ENCODE results near the gene OSBPL8. TPM values are rescaled to one million over a fixed set of nuclear protein-coding genes. Genes with fewer than 3 reads are reported as not detected.
A peak's percentile ranks its signal among the peaks of the same experiment; 100 is the strongest.

OSBPL8 gene
- 10 to 100 TPM; 50.0 to 55.0 (median 54.7) TPM for total RNA-seq

GRCh38 chr12:76559400-76560085 is at the start of gene OSBPL8:
Gene OSBPL8 (minus strand): TSS chr12:76559771. CDS start chr12:76487551, 72,220 bp downstream.
- no peaks in the 10 kb centered on the region for H3K27me3 ChIP-seq
- intact Hi-C loops (cut with DNase I) = no loop called here
- 7% methylated on average over 11 of the region's 76 CpGs for WGBS

GRCh38 chr12:76608070-76608469 is 48.5 kb upstream of the OSBPL8 start:
- no peak overlapping the region for H3K27ac ChIP-seq (replicated peaks in 1 of 4)
- DNase-seq (ENCODE audit: extremely low spot score) = no peak
- H3K27me3 ChIP-seq = no peaks in the 10 kb centered on the region
- no peaks in the 10 kb centered on the region for H3K9me3 ChIP-seq
- H3K36me3 ChIP-seq = no peaks in the 10 kb centered on the region
- 96% methylated on average over 11 of the region's 11 CpGs for WGBS
- intact Hi-C loops (cut with DNase I) = no loop called here
- TF ChIP-seq EP300 (IDR thresholded peaks at IDR 0.05) (no peak), POLR2AphosphoS5 (IDR thresholded peaks at IDR 0.05) (no peak), POLR2A (IDR thresholded peaks at IDR 0.05; ENCODE audit: low read depth) (no peak), CTCF (IDR thresholded peaks at IDR 0.05) (no peak)
- H3K4me1 ChIP-seq = no peaks in the 10 kb centered on the region
- no peak overlapping the region for H3K4me3 ChIP-seq

More at GRCh38 chr12:76559400-76560085, at the start of gene OSBPL8:
- peak; percentile 99 for DNase-seq (ENCODE audit: extremely low spot score)
- Histone ChIP-seq H3K4me3 (peak within 1 kb of the TSS; percentile 79 to 94 (median 92)), H3K27ac (replicated peaks in 1 of 4) (peak within 1 kb of the TSS; percentile 87 to 95 (median 90)), H3K4me1 (peaks cover 9 to 44% (median 30%) of the 10 kb centered on the region in 4 donors), H3K36me3 (no peaks in the 10 kb centered on the region), H3K9me3 (no peaks in the 10 kb centered on the region)
- TF ChIP-seq POLR2AphosphoS5 (IDR thresholded peaks at IDR 0.05) (peak; percentile 93 to 95), POLR2A (IDR thresholded peaks at IDR 0.05; ENCODE audit: low read depth) (peak; percentile 52), CTCF (IDR thresholded peaks at IDR 0.05) (peak; percentile 22 to 38 (median 38)), EP300 (IDR thresholded peaks at IDR 0.05) (no peak)

GRCh38 chr12:76595056-76595455 is 35.5 kb upstream of the OSBPL8 start:
- Histone ChIP-seq H3K9me3 (no peaks in the 10 kb centered on the region), H3K27me3 (no peaks in the 10 kb centered on the region), H3K27ac (replicated peaks in 1 of 4) (no peak overlapping the region), H3K4me1 (no peaks in the 10 kb centered on the region), H3K4me3 (no peak overlapping the region), H3K36me3 (no peaks in the 10 kb centered on the region)
- WGBS = 96% methylated on average over 2 of the region's 2 CpGs
- TF ChIP-seq CTCF (IDR thresholded peaks at IDR 0.05) (no peak), POLR2A (IDR thresholded peaks at IDR 0.05; ENCODE audit: low read depth) (no peak), POLR2AphosphoS5 (IDR thresholded peaks at IDR 0.05) (no peak), EP300 (IDR thresholded peaks at IDR 0.05) (no peak)
- DNase-seq (ENCODE audit: extremely low spot score) = no peak
- intact Hi-C loops (cut with DNase I) = no loop called here

- no peak for DNase-seq (ENCODE audit: extremely low spot score)
- Histone ChIP-seq H3K9me3 (no peaks in the 10 kb centered on the region), H3K4me3 (no peak overlapping the region), H3K4me1 (no peaks in the 10 kb centered on the region), H3K36me3 (no peaks in the 10 kb centered on the region), H3K27ac (replicated peaks in 1 of 4) (no peak overlapping the region), H3K27me3 (no peaks in the 10 kb centered on the region)
- TF ChIP-seq POLR2A (IDR thresholded peaks at IDR 0.05; ENCODE audit: low read depth) (no peak), CTCF (IDR thresholded peaks at IDR 0.05) (no peak), EP300 (IDR thresholded peaks at IDR 0.05) (no peak), POLR2AphosphoS5 (IDR thresholded peaks at IDR 0.05) (no peak)
- intact Hi-C loops (cut with DNase I) = no loop called here
Observed at GRCh38 chr12:76591476-76591875, 31.9 kb upstream of the OSBPL8 start.

All from esophagus muscularis mucosa (tissue), 4 donors.